Measurements from ENCODE around the gene CPNE4.

The CPNE4 gene

GRCh38 chr3:131846296-131846924 is 188.4 kb downstream of the CPNE4 start:
- no peak for DNase-seq (ENCODE audit: insufficient read length, low spot score)
- TF ChIP-seq POLR2A (IDR thresholded peaks at IDR 0.05; ENCODE audit: low read depth, low read length): no peak
- no peak for FAIRE-seq

- no peak for DNase-seq (ENCODE audit: insufficient read length, low spot score)
- TF ChIP-seq POLR2A (IDR thresholded peaks at IDR 0.05; ENCODE audit: low read depth, low read length): no peak
- FAIRE-seq: no peak
Observed at GRCh38 chr3:131843174-131843573, 191.6 kb downstream of the CPNE4 start.

- DNase-seq (ENCODE audit: insufficient read length, low spot score) (no peak), FAIRE-seq (no peak)
- no peak for TF ChIP-seq POLR2A (IDR thresholded peaks at IDR 0.05; ENCODE audit: low read depth, low read length)
Observed at GRCh38 chr3:131840156-131840797, 194.5 kb downstream of the CPNE4 start.

GRCh38 chr3:131835906-131836305 is 198.9 kb downstream of the CPNE4 start:
- no peak for DNase-seq (ENCODE audit: insufficient read length, low spot score)
- FAIRE-seq: no peak
- no peak for TF ChIP-seq POLR2A (IDR thresholded peaks at IDR 0.05; ENCODE audit: low read depth, low read length)

DNA sequence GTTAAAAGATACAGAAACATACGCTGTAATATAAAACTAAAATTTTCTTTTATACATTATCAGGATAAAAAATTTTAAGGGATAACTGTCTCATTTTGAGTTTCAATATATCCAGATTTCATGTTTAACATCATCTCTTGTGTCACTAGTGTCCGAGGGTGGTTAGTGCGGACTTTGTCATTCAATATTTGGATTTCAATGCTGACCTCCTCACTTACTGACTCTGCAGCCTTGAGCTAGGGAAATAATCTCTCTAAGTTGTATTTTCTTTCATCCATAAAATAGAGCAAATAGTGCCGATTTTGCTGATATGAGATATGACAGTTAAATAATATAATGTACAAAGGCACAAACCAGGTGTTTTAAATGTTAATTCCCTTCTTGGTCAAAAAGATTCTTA is 203.2 kb downstream of the CPNE4 start:
- DNase-seq (ENCODE audit: insufficient read length, low spot score): no peak
- FAIRE-seq: no peak
- no peak for TF ChIP-seq POLR2A (IDR thresholded peaks at IDR 0.05; ENCODE audit: low read depth, low read length)

DNA sequence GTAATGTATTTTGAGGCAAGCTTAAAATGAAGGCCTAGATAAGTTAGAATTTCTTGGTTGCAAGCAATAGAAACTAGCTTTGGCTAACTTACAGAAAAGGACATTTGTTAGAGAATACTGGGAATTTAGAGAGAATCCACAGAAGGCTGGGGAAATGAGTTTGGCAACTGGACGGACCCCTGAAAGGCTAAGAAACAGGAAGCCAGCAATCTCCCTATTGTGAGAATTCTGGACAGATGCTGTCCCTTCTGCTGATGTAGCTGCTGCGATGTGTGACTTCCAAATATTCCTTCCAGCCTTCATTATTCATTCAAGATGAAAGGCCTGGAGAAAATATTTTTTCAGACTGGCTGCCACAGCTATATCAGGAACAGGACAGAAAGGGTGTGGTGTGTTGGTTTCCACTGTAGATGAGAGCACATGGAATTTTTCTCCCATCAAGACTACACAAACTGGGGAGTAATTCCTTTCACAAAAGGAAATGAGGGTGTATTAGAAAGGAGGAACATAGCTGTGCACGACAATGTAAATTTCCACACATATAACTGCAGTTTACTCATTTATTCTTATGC is 213.5 kb downstream of the CPNE4 start:
- no peak for TF ChIP-seq POLR2A (IDR thresholded peaks at IDR 0.05; ENCODE audit: low read depth, low read length)
- DNase-seq (ENCODE audit: insufficient read length, low spot score): no peak
- no peak for FAIRE-seq

GRCh38 chr3:131819381-131820055 is 215.3 kb downstream of the CPNE4 start:
- no peak for DNase-seq (ENCODE audit: insufficient read length, low spot score)
- TF ChIP-seq POLR2A (IDR thresholded peaks at IDR 0.05; ENCODE audit: low read depth, low read length): no peak
- FAIRE-seq: no peak

GRCh38 chr3:131812433-131812832 is 222.4 kb downstream of the CPNE4 start:
- DNase-seq (ENCODE audit: insufficient read length, low spot score): no peak
- no peak for FAIRE-seq
- TF ChIP-seq POLR2A (IDR thresholded peaks at IDR 0.05; ENCODE audit: low read depth, low read length): no peak

- TF ChIP-seq POLR2A (IDR thresholded peaks at IDR 0.05; ENCODE audit: low read depth, low read length): no peak
- FAIRE-seq: no peak
- DNase-seq (ENCODE audit: insufficient read length, low spot score): no peak
Observed at GRCh38 chr3:131811481-131811880, 223.3 kb downstream of the CPNE4 start.

GRCh38 chr3:131807822-131808221 is 227.0 kb downstream of the CPNE4 start:
- DNase-seq (ENCODE audit: insufficient read length, low spot score): no peak
- TF ChIP-seq POLR2A (IDR thresholded peaks at IDR 0.05; ENCODE audit: low read depth, low read length): no peak
- no peak for FAIRE-seq

DNA sequence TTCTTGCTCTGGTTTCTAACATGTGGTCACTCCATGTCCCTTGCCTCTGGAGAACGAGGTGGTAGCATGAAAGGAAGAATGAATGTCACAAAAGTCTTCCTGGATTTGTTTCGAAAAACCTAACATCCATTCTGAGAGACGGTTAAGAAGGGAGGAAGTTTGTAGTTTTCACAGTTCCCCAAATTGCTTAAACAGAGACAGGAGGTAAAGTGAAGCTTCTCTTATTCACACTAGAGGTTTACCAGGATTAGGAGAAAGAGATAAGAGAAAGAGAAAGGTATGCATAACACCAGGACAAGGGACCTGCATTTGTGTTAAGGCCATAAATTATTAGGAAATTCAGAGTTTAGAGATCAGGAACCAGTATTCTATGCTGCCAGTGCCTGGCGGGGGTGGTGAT is 228.1 kb downstream of the CPNE4 start:
- FAIRE-seq (no peak), DNase-seq (ENCODE audit: insufficient read length, low spot score) (no peak)
- TF ChIP-seq POLR2A (IDR thresholded peaks at IDR 0.05; ENCODE audit: low read depth, low read length): no peak

DNA sequence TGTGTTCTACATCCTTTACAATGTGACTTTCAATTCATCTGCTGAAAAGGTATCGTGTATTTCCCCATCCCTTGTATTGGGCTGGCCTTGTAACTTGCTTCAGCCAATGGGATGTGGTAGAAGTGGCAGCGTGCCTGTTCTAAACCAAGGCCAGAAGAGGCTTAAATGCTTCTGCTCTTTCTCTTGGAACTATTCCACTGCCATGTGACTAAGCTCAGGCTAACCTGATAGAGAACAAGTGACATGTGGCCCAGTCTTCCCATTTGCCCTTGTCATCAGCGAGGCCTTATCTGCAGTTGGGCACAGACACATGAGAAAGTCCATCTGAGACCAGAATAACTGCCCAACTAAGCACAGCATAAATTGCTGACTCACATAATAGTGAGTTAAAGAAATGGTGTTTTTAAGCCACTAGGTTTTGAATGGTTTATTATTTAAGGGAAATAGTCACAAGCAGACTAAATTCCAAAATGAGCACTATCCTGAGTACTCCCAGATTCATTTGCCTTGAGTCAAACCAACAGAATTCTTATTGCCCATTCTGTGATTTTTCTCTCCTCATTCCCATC is 230.2 kb downstream of the CPNE4 start:
- FAIRE-seq (no peak), DNase-seq (ENCODE audit: insufficient read length, low spot score) (no peak)
- TF ChIP-seq POLR2A (IDR thresholded peaks at IDR 0.05; ENCODE audit: low read depth, low read length): no peak

DNA sequence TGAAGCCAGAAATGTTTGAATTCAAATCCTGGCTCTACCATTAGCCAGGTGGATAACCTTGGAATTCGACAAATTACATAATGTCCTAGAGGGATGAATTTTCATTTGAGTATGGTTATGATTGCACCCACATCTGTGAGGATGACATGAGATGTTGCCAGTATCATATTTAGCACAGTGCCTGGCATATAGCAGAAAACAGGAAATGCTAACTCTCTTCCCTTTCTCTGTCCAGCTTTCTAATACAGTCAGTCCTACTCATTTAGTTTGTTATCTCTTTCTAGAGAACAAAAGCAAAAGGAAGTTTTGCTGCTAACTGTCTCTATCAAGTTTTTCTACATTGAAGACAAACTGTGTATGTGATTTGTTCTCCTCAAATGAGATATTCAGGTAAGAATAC is 231.7 kb downstream of the CPNE4 start:
- DNase-seq (ENCODE audit: insufficient read length, low spot score) (no peak), FAIRE-seq (no peak)
- no peak for TF ChIP-seq POLR2A (IDR thresholded peaks at IDR 0.05; ENCODE audit: low read depth, low read length)

DNA sequence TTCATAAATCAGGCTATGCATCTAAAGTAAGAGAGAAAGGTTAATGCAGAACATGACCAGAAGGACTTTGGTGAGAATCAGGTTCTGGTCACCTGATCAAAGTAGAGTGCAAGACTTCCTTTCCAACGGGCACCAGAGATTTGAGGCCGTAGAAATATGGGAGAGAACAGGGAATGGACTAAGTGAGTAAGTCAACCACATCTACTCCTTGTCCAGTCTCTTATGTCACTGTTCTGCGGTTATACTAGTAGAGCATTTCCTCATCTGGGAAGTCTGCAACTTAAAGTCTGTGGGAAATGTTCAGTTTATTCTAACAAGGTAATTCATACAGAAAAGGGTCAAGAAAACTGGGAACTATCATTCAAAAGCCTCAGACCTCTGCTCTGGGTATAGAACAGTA is 232.8 kb downstream of the CPNE4 start:
- no peak for DNase-seq (ENCODE audit: insufficient read length, low spot score)
- no peak for FAIRE-seq
- no peak for TF ChIP-seq POLR2A (IDR thresholded peaks at IDR 0.05; ENCODE audit: low read depth, low read length)

Measured in H54 (cell line).